Measurements from ENCODE around the gene TNFRSF8. TPM values are rescaled to one million over a fixed set of nuclear protein-coding genes. Genes with fewer than 3 reads are reported as not detected.

The TNFRSF8 gene
- total and polyA plus RNA-seq, 9 of the 15 experiments (the other 6 are each of a cell fraction or from before 2014, with no cell fraction given): 3.5 to 38.4 (median 17.1) TPM

DNA sequence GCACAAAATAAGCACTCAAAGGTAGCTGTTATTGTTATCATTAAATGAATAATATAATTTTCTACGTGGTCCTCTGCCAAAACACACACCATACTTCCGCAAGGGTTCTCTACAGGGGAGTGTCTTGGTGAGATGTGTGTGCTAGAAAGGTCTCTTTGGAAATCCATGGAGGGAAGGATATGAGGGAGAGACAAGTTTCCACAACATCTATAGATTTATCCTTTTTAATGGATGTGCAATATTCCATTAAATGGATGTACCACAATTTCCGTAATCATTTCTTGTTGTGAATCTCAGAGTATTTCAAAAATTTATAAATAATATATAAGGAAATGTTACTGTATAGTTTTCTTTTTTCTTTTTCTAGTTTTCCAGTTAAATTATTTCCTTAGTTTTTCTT lies 2.6 kb upstream of the TNFRSF8 start:
- no peak overlapping the region for H2AFZ ChIP-seq (ENCODE audit: low read depth, low read length)
- 73% methylated on average over 3 of the region's 3 CpGs for WGBS (ENCODE audit: insufficient coverage, low coverage, missing lambda C conversion rate)
- no peaks in the 10 kb centered on the region for H3K27me3 ChIP-seq (ENCODE audit: control insufficient read depth in 2 of 2, insufficient read depth in 2 of 2, low read length in 2 of 2)
- peaks cover 20% of the 10 kb centered on the region for H3K79me2 ChIP-seq (ENCODE audit: control insufficient read depth, insufficient read depth, low read length)
- BruUV-seq (replicated peaks): no TSS peak
- in situ Hi-C loops (cut with MboI) (no loop called here), intact Hi-C loops (cut with micrococcal nuclease) (no loop called here)
- H3K9me1 ChIP-seq (ENCODE audit: control insufficient read depth, insufficient read depth, low read length): no peaks in the 10 kb centered on the region
- DNase-seq (ENCODE audit: extremely low read depth in 1 of 4, low spot score in 3 of 4) (no peak), FAIRE-seq (no peak), ATAC-seq (no peak)
- CTCF ChIA-PET (ENCODE audit: low intra/inter-chr PET ratio): no interaction called here
- TF ChIP-seq CC2D1A (IDR thresholded peaks at IDR 0.05) (no peak), RBM25 (IDR thresholded peaks at IDR 0.05; ENCODE audit: low read depth, low read length, severe bottlenecking) (peak; percentile 58), ADNP (tag; IDR thresholded peaks at IDR 0.05) (0 out of 2 replicates have a peak, but pooled peaks have one; percentile 29), RFX1 (IDR thresholded peaks at IDR 0.05) (no peak), ZNF146 (CRISPR knock-in tag; IDR thresholded peaks at IDR 0.05; ENCODE audit: unreplicated experiment) (peak; percentile 52), KHSRP (IDR thresholded peaks at IDR 0.05) (no peak), RBM34 (IDR thresholded peaks at IDR 0.05; ENCODE audit: borderline replicate concordance, insufficient read depth, low read length) (no peak)
- 0 out of 2 replicates have a peak, but pooled peaks cover 3% of the 10 kb centered on the region for H3K9me3 ChIP-seq (replicated peaks; ENCODE audit: control insufficient read depth, insufficient read depth, low read depth, low read length)
- H3K9ac ChIP-seq (ENCODE audit: insufficient read depth in 1 of 2, low read depth in 2 of 2, low read length in 2 of 2): no peak overlapping the region
- peaks cover 27 to 32% of the 10 kb centered on the region in 2 experiments for H3K4me1 ChIP-seq (replicated peaks in 1 of 2; ENCODE audit: control insufficient read depth in 2 of 2, insufficient read depth in 2 of 2, low read length in 2 of 2)
- no peak overlapping the region for H3K4me2 ChIP-seq (ENCODE audit: insufficient read depth, low read length)
- no peak overlapping the region for H3K27ac ChIP-seq (ENCODE audit: extremely low read depth, low read depth, low read length)
- no peak overlapping the region for H3K4me3 ChIP-seq
- no peaks in the 10 kb centered on the region for H4K20me1 ChIP-seq (replicated peaks; ENCODE audit: control insufficient read depth, insufficient read depth, low read length)
- POLR2A ChIA-PET: interaction anchor here (0.5 to 1.6 kb wide), 2 partner anchors 151 to 236 kb away, joined by 3 read pairs; no protein-coding TSS in a partner anchor
- H3K36me3 ChIP-seq (ENCODE audit: control insufficient read depth, insufficient read depth, low read length): peaks cover under 1% of the 10 kb centered on the region; the same call in 1 of the 3 replicates
